Right renal pelvis (tissue), 4 donors: Measurements from ENCODE around the gene MAN2B2. TPM values are rescaled to one million over a fixed set of nuclear protein-coding genes. Genes with fewer than 3 reads are reported as not detected.

Source experiments
- DNase-seq, 4 donors: peaks; one replicate each; pipeline ENCODE4 v3.0.0-alpha.2; 2013; ENCODE audit warnings: low read depth in 4 of 4, low spot score in 3 of 4, missing footprints in 1 of 4
- polyA plus RNA-seq, 4 donors: library from polyadenylated mRNA; unstranded; fragments of 120-200 nt; gene quantifications; one replicate each; pipeline ENCODE4 v1.2.1, GENCODE V29; 2013; ENCODE audit not compliant: insufficient read length in 4 of 4

Gene MAN2B2
- polyA plus RNA-seq, 4 donors = 17.9 to 19.5 (median 18.3) TPM

GRCh38 chr4:6566391-6567190 lies 8.4 kb upstream of the MAN2B2 start:
- no peak for DNase-seq

- no peak for DNase-seq
These were observed 7.8 kb upstream of the MAN2B2 start for GRCh38 chr4:6567218-6567617.

DNA sequence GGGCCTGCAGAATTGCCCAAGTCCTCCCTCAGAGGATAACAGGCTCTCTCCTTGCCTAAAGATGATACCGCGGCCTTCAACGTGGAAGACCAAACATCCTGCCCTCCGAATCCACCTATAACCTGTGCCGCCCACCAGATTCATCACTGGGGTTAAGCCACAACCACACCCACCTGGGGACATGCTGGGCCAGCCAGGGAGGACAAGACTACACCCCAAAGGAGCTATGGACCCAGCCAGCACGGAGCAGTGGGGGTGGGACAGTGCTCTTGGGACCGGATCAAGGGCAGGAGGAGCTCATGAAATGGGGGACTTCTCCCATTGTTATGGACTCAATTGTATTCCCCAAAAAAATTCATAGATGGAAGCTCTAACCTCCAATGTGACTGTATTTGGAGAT lies 6.8 kb upstream of the MAN2B2 start:
- no peak for DNase-seq

DNA sequence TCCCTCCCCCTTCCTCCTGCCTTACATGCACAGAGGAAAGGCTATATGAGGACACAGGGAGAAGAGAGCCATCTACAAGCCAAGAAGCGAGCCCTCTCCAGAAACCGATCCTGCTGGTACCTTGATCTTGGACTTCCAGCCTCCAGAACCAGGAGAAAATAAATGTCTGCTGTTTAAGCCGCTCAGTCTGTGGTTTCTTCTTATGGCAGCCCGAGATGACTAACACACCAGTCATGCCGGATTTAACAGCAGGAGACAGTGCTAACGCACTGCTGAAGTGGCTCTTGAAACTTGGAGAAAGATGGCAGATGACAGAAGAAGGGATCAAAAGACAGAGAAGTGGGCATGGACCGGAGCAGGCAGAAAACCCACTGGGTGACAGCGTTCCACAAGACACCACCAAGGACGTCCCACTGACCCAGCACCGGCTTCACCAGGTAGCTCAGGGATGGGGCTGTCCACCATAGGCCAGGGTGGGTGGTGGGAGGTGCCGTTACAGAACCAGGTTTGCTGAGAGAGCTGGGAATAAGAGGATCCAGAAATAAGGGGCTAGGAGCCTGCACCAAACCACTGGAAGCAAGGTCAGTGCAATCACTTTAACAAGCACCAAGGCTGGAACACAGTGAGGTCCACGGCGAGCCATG lies 6.2 kb upstream of the MAN2B2 start:
- no peak for DNase-seq

DNA sequence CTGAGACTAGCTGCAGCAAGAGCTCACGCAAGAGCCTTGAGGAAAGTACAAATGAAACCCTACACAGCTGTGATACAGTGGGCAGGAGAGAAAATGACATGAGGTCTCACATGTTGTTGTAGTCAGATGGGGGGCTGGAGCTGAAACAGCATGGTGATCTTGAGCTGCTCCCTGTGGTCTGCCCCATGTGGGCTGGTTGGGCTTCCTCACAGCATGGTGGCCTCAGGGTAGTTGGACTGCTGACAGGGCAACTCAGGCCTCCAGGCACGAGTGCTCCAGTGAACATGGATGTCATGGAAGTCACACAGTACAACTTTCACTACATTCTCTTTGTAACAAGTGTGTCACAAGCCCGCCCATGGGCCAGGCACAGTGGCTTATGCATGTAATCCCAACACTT lies 3.4 kb upstream of the MAN2B2 start:
- DNase-seq = no peak

DNA sequence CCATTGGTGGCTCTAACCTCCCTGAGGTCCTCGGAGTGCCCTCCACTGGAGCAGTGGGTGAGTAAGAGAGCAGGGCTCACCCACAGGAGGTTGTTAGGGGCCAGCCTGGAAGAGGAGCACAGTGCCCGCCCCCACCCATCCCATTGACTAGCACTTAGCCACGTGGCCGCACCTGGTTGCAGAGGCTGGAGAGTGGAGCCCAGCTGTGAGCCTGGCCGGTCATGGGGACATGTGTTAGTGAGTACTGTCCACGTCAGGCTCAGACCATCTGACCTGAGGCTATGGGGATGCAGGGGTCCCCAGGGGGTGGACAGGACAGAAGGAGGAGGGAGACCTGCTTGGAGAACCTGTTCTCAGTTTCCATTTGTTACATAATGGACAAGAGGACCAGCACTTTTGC lies 1.4 kb upstream of the MAN2B2 start:
- no peak for DNase-seq

- DNase-seq = no peak
These were observed 823 bp upstream of the MAN2B2 start for GRCh38 chr4:6573986-6574746.

GRCh38 chr4:6575503-6576240 lies 683 bp downstream of the MAN2B2 start:
- no peak for DNase-seq

DNA sequence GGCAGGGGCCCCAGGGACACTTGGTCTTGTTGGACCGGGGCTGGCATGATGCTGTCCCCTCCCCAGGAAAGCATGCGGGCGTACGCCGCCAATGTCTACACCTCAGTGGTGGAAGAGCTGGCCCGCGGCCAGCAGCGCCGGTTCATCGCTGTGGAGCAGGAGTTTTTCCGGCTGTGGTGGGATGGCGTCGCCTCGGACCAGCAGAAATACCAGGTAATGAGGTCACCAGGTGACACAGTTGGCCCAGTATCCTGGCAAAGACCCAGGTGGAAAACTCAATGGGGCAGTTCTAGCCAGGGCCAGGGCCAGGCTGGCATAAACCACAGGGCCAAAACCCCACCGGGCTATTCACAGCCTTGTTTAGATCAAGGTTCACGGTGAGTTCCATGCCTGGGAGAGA lies 1.5 kb downstream of the MAN2B2 start:
- no peak for DNase-seq

DNA sequence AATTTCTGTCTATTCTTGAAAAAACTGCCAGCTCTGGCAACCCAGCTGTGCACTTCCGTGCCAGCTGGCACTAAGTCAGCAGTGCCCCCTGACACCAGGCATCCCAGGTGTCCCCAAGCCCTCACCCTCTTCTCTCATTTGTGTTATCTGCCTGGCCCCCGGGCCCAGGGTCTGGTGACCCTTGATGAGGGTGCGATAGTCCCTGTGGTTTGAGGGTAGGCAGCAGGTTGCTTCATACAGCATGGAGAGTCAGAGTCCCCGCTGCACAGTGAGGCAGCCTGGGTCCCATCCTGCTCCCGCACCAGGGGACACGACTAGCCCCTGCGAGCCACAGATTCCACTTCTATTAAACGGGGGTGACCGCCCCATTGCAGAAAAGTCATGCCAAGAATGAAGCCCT lies 1.9 kb downstream of the MAN2B2 start:
- no peak for DNase-seq

DNA sequence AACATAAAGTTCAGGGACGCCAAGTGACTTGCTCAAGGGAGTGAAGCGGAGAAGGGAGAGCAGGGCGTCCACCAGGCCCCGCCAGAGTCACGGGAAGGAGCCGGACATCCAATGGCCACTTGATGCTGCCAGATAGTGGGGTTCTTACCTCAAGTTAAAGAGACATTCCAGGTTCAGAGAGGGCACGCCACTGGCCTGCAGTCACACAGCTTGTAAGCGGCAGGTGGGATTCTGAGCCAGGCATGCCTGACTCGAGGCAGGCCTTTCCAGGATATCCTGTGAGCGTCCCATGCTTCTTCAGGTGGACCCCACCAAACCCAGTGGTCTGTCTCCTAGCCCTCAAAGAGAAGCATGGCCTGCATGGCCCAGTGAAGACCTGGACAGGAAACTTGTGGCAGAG lies 2.4 kb downstream of the MAN2B2 start:
- no peak for DNase-seq

DNA sequence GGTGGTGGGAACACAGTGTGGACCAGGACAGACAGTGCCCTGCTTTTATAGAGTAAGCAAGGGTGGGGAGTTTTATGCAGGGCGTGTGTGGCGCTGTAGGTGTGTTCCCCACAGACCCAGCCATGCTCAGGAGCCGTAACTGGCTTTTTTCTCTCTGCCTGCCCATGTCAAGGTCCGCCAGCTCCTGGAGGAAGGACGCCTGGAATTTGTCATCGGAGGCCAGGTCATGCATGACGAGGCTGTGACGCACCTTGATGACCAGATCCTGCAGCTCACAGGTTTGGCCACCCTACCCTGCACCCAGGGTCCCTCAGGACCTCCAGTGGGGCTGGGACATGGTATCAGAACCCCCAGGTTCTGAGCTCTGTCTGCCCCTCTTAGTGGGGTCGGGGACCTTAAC lies 3.2 kb downstream of the MAN2B2 start:
- DNase-seq = no peak

GRCh38 chr4:6580353-6580752 lies 5.4 kb downstream of the MAN2B2 start:
- no peak for DNase-seq

- DNase-seq = no peak
These were observed 6.7 kb downstream of the MAN2B2 start for GRCh38 chr4:6581566-6582121.

- DNase-seq = no peak
These were observed 8.0 kb downstream of the MAN2B2 start for GRCh38 chr4:6582889-6583490.

GRCh38 chr4:6584865-6585264 lies 9.9 kb downstream of the MAN2B2 start:
- DNase-seq = no peak

DNA sequence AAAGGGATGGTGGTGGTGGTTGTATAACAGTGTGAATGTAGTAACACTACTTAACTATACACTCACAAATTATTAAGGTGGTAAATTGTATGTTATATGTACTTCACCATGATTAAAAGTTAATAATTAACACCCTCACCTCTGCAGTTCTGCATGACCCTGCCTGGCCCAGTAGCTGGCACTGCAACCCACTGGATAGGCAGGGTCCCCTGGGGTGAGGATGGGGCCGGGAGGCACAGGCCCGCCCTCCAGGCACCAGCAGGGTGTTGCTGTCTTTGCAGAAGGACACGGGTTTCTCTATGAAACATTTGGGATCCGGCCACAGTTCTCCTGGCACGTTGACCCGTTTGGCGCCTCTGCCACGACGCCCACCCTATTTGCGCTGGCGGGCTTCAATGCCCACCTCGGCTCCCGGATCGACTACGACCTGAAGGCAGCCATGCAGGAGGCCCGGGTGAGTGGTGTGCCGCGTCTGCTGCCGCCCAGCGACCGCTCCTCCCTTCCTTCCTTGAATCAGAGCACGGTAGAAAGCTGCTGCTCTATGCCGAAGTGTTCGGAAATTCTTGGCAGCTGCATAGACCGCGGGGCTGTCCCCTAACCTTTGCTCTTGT lies 11.8 kb downstream of the MAN2B2 start:
- DNase-seq = no peak

GRCh38 chr4:6589444-6589843 lies 14.5 kb downstream of the MAN2B2 start:
- DNase-seq = no peak

DNA sequence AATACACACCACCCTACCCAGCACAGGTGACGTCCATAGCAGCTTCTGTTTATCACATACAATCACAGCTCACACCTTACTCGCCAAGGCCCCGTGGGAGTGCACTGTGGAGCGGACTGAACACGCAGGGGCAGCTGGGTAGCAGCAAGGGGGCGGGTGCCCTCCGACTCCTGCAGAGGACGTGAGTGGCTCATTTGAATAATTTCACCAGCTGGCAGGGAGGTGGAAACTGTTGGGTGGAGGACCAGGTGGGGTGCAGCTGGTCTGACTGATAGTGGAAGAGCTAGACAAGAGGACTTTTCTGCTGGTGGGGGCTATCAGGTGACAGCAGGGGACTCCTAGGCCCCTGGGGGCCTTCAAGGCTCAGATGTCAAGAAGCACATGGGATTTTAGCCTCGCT lies 16.3 kb downstream of the MAN2B2 start:
- no peak for DNase-seq

- DNase-seq = no peak
These were observed 16.8 kb downstream of the MAN2B2 start for GRCh38 chr4:6591781-6592180.
